Esophagus mucosa (tissue), 1 donor: ENCODE data around the gene MRO. TPM values are rescaled to one million over a fixed set of nuclear protein-coding genes. Genes with fewer than 3 reads are reported as not detected.
"Not testable (repeated sequence)": the region's sequence is repeated elsewhere in the genome, so short reads cannot be mapped to it uniquely, and the experiment has no call there.

Experiments used
- ATAC-seq: fragments of 200-7000 bp; cut with Tn5 transposase; one replicate; pipeline ENCODE4 v1.9.1; 2020
- total RNA-seq: library from RNA; stranded (reverse); gene quantifications from one replicate; pipeline ENCODE4 v1.2.4, GENCODE V29; 2023
- donor health status: DM: yes; HTN: yes; CAD: no.

Gene MRO
- total RNA-seq, 1 donor from 2014 or later = not detected

DNA sequence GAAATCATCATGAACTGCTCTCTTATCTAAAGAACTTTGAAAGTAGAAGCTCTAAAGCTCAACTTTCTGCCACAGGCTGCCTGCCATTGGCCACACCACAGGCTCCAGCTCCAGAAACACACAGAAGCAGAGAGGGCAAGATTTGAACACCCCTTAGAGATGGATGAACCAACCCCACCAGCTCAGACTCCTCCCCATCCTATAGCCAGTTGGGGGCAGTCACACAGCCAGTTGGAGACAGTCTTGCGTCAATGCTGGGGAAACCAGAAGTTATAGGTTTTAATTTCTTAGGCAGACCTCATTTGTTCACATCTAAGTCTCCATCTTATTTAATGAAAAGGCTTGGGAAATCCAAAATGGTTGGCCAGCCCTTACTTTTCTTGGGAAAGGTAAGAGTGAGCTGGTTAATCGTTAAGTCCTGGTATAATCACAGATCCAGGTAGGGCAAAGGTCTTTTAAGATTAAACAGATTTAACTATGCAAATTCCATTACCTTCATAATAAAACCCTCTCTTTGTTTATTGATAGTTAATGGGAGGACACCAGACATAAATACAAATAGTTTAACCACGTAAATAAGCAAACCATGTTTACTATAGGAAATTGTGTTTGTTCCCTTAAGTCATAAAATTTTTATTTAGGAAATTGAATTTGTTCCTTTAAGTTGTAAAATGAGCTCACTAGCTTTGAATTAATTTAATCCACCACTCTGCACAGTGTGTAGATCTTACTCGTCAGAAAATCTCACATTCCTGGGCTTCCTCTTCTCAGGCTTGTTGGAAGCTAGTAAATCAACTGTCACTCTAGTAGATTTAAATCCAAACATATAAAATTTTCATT lies 28.0 kb downstream of the MRO start:
- ATAC-seq = no peak

DNA sequence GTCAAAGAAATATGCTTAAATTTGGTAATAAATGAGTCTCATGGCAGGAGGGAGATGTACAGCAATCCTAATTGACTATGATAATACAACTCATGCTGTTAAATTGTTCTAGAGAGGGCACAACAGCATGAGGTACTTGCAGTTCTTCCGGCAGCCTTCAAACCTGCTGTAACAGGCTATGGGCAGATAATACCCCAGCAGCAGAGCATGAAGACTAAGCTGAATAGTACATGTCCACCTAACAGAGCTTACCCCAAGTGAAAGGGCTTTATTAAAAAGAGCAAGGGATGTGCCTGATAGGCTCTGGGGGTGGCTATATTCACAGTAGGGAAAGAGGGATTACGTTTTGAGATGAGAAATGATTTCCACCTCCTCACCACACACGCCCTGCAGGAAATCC lies 28.9 kb downstream of the MRO start:
- no peak for ATAC-seq

DNA sequence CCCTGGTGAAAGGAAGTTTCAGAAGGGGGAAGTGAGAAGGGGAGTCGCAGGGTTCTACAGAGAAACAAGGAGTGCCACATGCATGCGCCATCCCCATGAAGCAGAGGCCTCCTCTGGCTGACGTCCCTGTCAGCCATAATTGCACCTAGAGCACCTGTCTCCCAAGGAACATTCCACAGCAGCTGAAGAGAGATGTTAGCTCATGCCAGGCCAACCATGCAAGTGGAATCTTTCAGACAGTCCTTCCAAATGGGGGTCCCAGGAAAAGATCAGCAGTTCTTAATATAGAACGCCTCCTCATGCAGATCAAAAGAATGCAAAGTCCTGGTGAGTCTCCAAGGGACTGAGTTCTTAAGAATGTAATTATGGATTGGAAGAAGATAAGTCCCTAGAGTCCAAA lies 29.6 kb downstream of the MRO start:
- ATAC-seq = no peak

DNA sequence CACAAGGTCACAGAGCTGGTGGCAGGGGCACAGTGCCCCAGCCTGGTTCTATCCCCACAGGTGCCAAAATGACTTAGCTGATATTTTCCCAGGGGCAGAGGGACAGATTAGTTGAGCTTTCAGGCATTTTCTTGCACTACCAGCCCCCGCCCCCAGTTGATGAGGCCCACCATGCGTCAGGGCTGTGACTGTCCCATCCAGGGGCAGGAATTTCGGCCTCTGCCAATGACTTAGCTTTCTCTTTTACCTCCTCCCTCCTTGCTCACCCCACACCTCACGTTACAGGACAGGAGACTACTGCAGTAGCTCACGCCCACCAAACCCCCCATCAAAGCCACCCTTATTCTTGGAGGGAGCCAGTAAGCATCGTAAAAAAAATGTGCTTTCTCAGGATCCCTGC lies 31.5 kb downstream of the MRO start:
- no peak for ATAC-seq

DNA sequence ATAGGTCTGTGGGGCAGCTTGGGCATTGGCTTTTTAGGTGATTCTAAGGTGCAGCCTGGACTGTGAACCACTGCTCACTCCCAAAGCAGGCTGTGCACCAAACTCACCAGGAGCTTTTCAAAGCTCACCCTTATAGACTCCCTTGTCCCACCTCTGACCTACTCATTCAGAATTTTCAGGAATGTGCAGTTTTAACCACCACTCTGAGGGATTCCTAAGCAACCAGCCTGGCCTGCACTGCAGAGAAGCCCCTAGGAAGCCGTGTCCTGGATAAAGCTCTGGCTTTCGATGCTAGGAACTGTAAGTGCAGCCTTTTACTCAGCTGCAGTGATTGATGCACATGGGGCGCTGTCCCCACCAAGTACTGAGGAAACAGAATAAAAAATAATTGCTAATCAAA lies 33.0 kb downstream of the MRO start:
- no peak for ATAC-seq

DNA sequence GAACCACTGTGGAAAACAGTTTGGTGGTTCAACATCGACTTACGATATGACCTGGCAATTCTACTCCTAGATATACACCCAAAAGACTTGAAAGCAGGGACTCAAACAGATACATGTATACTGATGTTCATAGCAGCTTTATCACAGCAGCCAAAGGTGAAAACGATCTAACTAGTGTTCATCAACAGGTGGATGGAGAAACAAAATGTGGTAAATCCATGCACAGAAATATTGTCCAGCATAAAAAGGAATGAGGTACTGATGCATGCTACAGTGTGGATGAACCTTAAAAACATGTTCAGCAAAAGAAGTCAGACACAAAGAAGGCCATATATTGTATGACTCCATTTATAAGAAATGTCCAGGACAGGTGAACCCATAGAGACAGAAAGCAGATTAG lies 36.3 kb downstream of the MRO start:
- no peak for ATAC-seq

DNA sequence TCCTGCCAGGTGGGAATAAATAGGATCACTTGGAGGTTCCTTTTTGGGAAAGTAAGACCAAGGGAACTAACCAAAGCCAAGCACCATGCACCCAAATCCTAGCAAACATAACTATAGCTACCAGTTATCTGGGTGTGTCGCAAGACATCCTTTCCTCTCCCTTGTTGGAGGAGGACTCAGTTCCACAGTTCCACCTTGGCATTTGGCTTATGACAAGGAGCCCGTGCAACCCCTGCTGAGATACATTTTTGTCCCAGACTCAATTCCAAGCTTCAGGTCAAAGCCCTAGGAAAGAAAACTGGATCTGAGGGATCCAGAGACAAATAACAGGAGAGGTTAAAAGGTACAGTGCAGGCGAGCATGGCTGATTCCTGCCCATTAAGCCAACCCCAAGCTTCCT lies 40.8 kb downstream of the MRO start:
- not testable (repeated sequence) for ATAC-seq

DNA sequence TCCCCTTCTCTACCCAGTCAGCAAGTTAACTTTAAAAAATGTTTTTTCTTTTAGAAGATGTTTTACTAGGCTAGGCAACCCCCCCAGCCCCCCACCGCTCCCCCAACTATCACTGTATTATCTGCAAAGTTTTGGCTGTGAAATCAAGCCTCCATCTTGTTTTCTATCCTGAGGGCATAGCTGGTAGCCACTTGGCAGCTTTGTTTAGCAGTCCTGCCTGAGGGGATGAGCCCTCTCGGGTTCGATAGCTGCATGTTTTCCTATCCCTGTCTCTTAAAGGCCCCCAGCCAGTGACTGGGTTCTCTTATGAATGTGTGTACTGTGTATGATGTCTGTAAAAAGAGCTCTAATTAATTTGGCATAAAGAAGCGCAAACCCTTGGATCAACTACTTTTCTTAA lies 43.4 kb downstream of the MRO start:
- ATAC-seq = no peak

DNA sequence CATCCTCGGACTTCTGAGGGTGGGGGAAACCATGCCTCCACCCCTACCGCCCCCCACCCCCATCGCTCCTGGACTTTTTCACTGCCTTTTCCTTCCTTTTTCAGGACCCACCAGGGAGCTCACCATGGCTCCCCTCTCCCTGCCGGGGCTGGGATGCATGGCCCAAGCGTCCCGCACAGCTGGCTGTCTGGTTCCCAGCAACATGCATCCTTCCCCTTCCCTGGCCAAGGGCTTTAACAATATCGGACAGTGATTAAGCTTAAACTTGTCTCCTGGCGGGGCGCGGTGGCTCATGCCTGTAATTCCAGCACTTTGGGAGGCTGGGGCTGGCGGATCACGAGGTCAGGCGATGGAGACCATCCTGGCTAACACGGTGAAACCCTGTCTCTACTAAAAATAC lies 44.1 kb downstream of the MRO start:
- ATAC-seq = no peak

DNA sequence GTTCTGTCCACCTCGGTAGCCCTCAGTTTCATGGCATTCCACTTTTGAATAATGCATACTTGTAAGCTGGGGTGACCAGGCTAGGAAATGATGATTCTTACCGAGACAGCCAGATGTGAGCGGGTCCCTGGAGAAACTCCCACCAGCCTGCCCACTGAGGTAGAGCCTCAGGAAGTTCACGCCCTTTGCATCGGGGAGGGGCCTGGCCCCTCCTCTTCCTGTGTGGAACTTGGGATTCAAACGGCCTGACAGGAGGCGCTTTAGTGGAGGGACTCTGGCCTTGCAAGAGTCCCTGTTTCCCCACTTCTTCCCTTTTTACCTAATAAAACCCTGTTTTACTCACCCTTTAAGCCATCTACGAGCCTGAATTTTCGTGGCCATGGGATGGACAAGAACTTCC lies 44.6 kb downstream of the MRO start:
- ATAC-seq = no peak

DNA sequence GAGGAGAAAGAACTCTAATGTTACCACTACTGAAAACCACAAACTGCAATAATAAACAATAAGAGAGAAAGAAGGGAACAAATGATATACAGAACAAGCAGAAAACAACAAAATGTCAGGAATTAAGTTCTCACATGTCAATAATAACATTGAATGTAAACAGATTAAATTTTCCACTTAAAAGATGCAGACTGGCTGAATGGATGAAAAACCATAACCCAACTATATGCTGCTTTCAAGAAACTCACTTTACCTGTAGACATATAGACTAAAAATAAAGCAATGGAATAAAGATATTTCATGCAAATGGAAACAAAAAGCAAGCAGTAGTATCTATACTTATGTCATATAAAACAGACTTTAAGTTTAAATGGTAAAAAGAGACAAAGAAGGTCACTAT lies 50.4 kb downstream of the MRO start:
- ATAC-seq = no peak

DNA sequence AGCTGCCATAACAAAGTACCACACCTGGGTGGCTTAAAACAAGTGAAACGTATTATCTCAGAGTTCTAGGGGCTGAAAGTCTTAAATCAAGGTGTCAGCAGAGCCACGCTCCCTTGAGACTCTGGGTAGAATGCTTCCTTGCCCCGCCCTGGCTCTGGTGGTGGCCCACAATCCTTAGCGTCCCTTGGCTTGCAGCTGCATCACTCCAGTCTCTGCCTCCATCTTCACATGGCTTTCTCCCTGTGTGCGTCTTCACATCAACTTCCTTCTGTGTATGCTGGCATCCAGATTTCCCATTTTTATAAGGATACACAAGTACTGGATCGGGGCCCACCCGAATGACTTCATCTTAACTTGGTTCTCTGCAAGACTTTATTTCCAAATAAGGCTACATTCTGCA lies 62.5 kb downstream of the MRO start:
- ATAC-seq = no peak

DNA sequence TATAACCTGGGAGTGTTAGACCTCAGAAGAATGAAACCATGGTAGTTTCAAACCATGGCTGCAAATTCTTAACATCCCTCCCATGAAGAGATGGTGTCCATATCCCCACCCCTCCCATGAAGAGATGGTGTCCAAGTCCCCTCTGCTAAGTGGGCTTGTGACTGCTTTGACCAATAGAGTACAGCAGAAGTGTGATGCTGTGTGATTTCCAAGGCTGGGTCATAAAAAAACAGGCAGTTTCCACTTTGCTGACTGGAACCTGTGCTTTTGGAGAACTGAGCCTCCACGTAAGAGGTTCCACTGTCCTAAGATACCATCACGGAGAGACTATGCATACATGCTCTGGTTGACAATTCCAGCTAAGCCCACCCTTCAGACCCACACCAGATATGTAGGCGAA lies 65.5 kb downstream of the MRO start:
- no peak for ATAC-seq

DNA sequence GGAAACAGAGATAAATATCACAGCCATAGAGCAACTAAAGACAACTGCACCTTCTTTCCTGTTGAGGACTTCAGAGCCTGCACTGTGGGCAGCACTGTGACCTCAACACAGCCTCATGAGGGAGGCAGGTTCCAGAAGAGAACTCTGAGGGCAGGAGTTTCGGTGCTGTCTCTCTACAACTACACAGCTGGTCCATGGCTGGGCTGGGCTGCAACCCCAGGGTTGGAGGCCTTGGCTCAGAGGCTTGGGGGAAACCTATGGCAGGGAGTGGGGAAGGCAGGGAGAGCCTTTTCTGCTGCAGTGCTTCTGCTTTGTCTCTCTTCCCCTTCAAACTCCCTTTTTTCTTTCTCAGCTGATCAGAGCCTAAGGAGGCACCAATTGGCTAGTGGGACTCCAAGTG lies 66.5 kb downstream of the MRO start:
- ATAC-seq = no peak

DNA sequence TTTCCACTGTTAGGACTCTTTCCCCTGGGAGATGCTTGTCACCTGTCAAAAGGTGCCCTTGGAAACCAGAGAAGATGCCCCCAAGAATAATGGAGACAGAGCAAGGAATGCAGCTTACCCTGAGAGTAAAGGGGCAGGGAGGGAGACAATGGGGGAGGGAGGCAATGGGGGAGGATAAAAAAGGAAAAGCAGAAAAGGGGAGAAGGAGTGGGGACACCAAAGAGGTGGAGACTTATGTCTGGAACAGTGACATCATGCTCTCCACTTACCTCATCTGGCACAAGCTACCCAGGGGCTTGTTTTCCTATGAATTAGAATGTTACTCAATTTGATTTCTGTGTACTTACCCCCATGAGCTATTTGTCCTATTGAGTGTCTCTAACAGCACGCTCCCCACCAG lies 67.9 kb downstream of the MRO start:
- no peak for ATAC-seq

DNA sequence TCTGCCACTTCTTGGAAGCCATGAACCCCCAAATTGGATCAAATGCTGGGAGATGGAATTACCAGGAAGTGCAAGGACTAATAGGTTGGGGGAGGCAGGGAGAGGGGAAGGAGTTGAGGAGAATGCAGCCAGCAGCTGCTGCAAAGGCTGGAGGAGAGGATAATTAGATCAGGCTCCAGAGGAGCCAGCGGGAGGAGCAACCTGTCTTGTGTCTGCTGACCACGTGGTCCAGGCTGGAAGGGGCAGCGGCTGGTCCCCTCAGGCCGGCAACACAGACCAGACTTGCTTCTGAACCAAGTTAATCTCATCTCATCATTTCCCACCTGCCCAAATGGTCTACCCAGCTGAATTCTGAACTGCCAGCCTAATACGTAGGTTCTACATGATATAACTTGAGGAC lies 68.3 kb downstream of the MRO start:
- no peak for ATAC-seq

DNA sequence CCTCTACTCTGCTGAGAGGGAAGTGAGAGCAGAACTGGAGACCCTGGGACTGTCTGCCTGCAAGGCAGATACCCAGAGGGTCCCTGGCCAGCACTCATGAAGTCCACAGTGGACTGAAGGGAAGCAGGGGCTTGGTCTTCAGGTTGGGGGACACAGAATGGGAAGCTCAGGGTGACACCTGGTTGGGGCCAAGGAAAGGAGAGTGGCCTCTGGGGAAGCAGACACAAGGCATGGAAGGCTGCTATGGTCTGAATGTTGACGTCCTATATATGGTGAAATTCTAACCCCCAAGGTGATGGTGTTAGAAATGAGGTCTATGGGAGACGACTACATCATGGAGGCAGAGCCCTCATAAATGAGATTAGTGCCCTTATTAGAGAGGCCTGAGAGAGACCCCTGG lies 69.3 kb downstream of the MRO start:
- ATAC-seq = no peak

DNA sequence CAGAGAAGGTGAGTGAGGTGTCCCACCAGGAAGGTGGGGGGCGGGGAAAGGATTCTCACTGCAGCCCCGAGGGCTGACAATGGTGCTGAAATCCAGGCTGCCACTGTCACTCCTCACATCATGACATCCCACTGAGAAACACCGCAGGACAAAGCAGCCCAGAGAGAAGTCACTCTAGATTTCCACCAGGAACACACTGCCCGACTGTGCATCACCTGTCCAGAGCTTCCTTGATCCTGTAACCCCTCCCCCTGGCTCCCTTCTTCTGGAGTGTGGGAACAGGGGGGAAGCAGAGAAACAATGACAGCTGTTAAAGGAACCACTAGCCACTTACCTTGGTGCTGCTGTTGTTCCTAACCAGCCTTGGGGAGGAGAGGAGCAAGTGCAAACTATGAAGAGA lies 69.9 kb downstream of the MRO start:
- ATAC-seq = no peak

DNA sequence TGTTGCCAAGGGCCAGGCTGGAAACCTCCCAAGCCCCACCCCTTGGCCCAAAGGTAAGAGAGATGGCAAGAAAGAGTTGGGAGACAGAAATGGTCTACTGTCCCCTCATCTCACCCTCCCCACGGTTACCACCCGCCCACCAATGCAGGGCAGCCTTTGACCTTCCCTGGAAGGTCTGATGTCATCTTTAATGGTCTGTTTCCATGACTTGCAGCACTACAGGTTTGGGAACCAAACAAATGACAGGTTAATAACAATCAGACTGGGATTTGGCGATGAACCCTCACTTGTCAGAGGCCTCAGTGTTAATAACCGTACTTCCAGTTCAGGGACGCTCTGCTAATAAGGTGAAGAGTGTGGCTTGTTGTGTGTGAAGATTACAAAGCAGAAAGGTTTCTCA lies 70.4 kb downstream of the MRO start:
- ATAC-seq = no peak

DNA sequence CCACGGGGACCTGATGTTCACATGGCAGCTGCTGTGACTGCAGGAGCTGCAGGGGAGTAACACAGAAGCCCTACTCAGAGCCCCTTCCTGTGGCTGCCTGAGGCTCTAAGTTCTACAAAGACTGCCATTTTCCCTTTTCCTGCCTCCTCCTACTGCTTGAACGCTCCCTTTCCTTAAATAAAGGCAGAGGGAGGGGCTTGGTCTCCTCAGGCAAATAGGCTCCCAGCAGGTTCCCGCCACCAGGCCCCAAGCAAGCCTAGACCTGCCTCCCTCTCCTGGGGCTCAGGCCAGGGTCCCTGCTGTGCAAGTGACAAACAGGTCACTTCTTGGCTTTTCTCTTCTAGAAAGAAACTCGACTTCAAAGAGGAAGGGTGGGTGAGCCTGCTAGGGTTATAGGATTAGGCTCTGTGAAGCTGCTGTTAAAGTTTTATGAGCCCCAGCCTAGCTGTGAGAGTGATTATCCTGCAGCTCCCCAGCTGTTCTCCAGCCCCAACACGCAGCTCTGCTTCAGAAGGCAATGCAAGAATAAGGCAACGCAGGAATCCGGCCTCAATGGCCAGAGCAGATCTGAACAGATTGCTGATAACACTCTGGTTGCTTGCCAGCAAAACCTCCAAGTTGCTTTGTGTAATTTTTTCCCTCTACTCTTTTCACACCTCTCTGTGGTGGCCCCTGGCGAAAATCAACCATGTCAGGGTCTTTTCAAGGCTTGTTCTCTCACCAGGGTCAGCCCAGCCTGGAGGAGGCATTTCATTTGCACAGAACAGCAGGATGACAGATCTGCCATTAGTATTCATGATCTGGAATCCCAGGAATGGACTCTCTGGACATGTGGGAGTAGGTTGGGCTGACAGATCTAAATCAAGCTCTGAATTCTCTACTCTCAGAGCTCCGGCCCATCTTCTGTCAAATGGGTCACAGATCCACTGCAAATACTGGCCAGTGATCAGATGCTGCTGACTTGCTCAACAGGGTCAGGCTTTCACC lies 71.3 kb downstream of the MRO start:
- ATAC-seq = no peak

DNA sequence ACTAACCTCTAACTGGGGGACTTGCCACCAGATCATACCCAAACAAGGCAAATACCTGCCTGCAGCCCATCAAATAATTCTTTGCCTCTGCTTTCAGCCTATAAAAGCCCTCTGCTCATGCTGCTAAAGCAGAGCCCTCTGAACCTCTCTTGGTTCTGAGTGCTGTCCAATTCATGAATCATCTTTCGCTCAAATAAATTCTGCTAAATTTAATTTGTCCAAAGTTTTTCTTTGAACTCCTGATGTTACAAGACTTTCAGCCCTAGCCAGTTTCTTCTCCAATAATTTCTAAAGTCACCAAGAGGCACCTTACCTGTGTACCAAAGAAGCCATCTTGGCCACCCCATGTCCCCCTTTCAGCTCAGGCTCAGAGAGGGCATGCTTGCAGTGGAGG lies 72.0 kb downstream of the MRO start:
- ATAC-seq = no peak

DNA sequence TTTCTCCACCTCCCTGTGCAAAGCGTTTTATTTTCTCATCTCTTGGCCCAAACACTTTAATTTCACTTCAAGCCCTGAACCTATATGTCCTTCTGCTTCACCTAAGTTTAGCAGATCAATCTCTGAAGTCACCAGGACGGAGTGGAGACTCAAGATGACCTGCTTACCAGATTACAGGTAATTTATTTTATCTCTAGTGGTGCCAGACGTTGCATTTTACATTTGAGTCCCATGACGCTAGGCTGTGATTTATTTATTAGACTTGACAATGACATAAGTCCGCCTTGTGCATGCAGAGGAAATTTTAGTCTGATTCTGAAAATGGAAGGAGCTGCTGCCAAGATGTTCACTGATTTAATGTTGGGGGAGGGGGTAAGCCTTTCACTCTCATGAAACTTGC lies 73.9 kb downstream of the MRO start:
- no peak for ATAC-seq
